ENCODE results near the gene TM6SF1.

TM6SF1 gene

GRCh38 chr15:83098079-83098478 is 9.4 kb upstream of the TM6SF1 start:
- no peak overlapping the region for H3K18ac ChIP-seq (ENCODE audit: low read length)
- no peak overlapping the region for H2AK5ac ChIP-seq (ENCODE audit: low read length)

DNA sequence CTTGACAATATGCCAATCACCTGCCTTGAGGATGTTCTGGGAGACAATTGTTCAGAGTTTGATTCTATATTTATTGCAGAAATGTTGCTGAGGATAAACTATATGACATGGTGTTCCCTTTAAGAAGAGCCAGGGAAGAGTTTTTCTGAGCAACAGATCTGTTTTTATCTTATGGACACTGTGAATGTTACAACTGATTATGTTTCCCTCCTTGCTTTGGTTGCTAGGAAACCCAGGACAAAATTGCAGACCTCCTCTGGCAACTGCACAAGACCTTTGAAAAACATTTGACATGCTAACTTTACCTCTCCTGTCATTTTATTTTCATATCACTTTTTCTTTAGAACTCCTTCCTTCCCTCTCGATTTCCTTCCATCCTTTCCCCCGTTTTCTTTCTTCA is 8.2 kb upstream of the TM6SF1 start:
- Histone ChIP-seq H3K4me1 (ENCODE audit: control insufficient read depth in 1 of 2, insufficient read depth in 2 of 2, low read length in 2 of 2) (no peaks in the 10 kb centered on the region), H3K79me1 (ENCODE audit: low read length) (no peaks in the 10 kb centered on the region), H4K91ac (ENCODE audit: low read depth, low read length) (no peak overlapping the region), H3K27me3 (ENCODE audit: insufficient read depth, low read length) (peaks cover 2% of the 10 kb centered on the region), H4K8ac (ENCODE audit: low read depth, low read length) (no peak overlapping the region), H3K9ac (ENCODE audit: low read length) (no peak overlapping the region), H2AK5ac (ENCODE audit: low read length) (no peak overlapping the region), H3K27ac (ENCODE audit: low read depth, low read length) (no peak overlapping the region), H3K14ac (ENCODE audit: low read length) (no peak overlapping the region), H3K36me3 (ENCODE audit: control insufficient read depth in 1 of 2, insufficient read depth in 2 of 2, low read length in 2 of 2) (no peaks in the 10 kb centered on the region), H3K4me2 (ENCODE audit: low read length) (no peak overlapping the region), H2BK5ac (ENCODE audit: low read depth, low read length, poor library complexity) (no peak overlapping the region), H4K12ac (ENCODE audit: low read depth, low read length) (no peak overlapping the region), H3K4me3 (ENCODE audit: low read depth, low read length) (no peak overlapping the region), H3K9me3 (ENCODE audit: insufficient read depth, low read depth, low read length) (no peaks in the 10 kb centered on the region), H2AFZ (ENCODE audit: insufficient read depth, low read length, poor library complexity) (no peak overlapping the region), H3K4ac (ENCODE audit: low read depth, low read length) (no peak overlapping the region), H3K79me2 (ENCODE audit: control insufficient read depth, insufficient read depth, low read length, poor library complexity) (no peaks in the 10 kb centered on the region), H2BK12ac (ENCODE audit: low read length) (no peak overlapping the region), H3K23ac (ENCODE audit: low read length) (no peak overlapping the region), H2BK120ac (ENCODE audit: insufficient read depth, low read length, poor library complexity) (no peak overlapping the region), H3K18ac (ENCODE audit: low read length) (no peak overlapping the region)
- 100% methylated on average over 2 of the region's 2 CpGs for WGBS (ENCODE audit: extremely low coverage, insufficient coverage, insufficient read length)
- no peak for DNase-seq

More at GRCh38 chr15:83098079-83098478, 9.4 kb upstream of the TM6SF1 start:
- Histone ChIP-seq H3K23ac (ENCODE audit: low read length) (no peak overlapping the region), H3K79me1 (ENCODE audit: low read length) (no peaks in the 10 kb centered on the region), H3K4ac (ENCODE audit: low read depth, low read length) (no peak overlapping the region), H2BK12ac (ENCODE audit: low read length) (no peak overlapping the region), H3K79me2 (ENCODE audit: control insufficient read depth, insufficient read depth, low read length, poor library complexity) (no peaks in the 10 kb centered on the region), H3K9ac (ENCODE audit: low read length) (no peak overlapping the region), H3K14ac (ENCODE audit: low read length) (no peak overlapping the region), H2BK5ac (ENCODE audit: low read depth, low read length, poor library complexity) (no peak overlapping the region), H2AFZ (ENCODE audit: insufficient read depth, low read length, poor library complexity) (no peak overlapping the region), H3K9me3 (ENCODE audit: insufficient read depth, low read depth, low read length) (no peaks in the 10 kb centered on the region), H3K4me1 (ENCODE audit: control insufficient read depth in 1 of 2, insufficient read depth in 2 of 2, low read length in 2 of 2) (no peaks in the 10 kb centered on the region), H3K27me3 (ENCODE audit: insufficient read depth, low read length) (peaks cover 2% of the 10 kb centered on the region), H4K8ac (ENCODE audit: low read depth, low read length) (no peak overlapping the region), H3K36me3 (ENCODE audit: control insufficient read depth in 1 of 2, insufficient read depth in 2 of 2, low read length in 2 of 2) (no peaks in the 10 kb centered on the region), H4K91ac (ENCODE audit: low read depth, low read length) (no peak overlapping the region), H3K27ac (ENCODE audit: low read depth, low read length) (no peak overlapping the region), H2BK120ac (ENCODE audit: insufficient read depth, low read length, poor library complexity) (no peak overlapping the region), H4K12ac (ENCODE audit: low read depth, low read length) (no peak overlapping the region), H3K4me2 (ENCODE audit: low read length) (no peak overlapping the region), H3K4me3 (ENCODE audit: low read depth, low read length) (no peak overlapping the region)
- DNase-seq, result no peak

DNA sequence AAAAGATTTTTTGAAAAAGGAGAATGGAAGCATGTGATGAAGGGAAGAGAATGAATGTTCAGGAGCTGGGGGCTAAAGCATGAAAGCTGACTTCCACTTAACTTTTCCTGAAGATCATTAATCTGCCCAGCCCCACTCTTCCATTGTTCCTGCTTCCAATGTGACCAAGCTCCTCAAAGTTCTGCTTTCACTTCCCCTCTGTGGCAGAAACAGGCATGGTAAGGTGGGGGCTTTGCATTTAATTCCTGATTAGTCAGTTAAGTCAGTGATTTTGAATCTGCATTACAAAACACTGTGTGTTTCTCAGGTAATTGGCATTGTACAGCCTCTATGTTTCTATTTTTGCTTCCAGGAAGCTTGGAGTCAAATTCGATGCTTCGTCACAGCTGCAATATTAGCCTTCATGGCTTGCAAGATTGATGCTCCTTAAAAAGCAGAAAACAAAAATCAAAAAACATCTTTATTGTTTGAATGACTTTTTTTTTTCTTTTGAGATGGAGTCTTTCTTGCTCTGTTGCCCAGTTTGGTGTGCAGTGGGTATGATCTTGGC is 7.3 kb upstream of the TM6SF1 start:
- peak in 1 of 2 donors; percentile 6 for DNase-seq
- no CpG with 5 or more reads among the region's 2 CpGs for WGBS (ENCODE audit: extremely low coverage, insufficient coverage, insufficient read length)
- Histone ChIP-seq H4K8ac (ENCODE audit: low read depth, low read length) (no peak overlapping the region), H3K4me1 (ENCODE audit: control insufficient read depth in 1 of 2, insufficient read depth in 2 of 2, low read length in 2 of 2) (no peaks in the 10 kb centered on the region), H3K9me3 (ENCODE audit: insufficient read depth, low read depth, low read length) (no peaks in the 10 kb centered on the region), H2AK5ac (ENCODE audit: low read length) (no peak overlapping the region), H3K27ac (ENCODE audit: low read depth, low read length) (no peak overlapping the region), H3K79me1 (ENCODE audit: low read length) (no peaks in the 10 kb centered on the region), H3K27me3 (ENCODE audit: insufficient read depth, low read length) (peaks cover 2% of the 10 kb centered on the region), H3K4ac (ENCODE audit: low read depth, low read length) (no peak overlapping the region), H4K91ac (ENCODE audit: low read depth, low read length) (no peak overlapping the region), H3K18ac (ENCODE audit: low read length) (no peak overlapping the region), H2AFZ (ENCODE audit: insufficient read depth, low read length, poor library complexity) (no peak overlapping the region), H3K4me3 (ENCODE audit: low read depth, low read length) (no peak overlapping the region), H3K14ac (ENCODE audit: low read length) (no peak overlapping the region), H2BK12ac (ENCODE audit: low read length) (no peak overlapping the region), H2BK5ac (ENCODE audit: low read depth, low read length, poor library complexity) (no peak overlapping the region), H3K4me2 (ENCODE audit: low read length) (no peak overlapping the region), H2BK120ac (ENCODE audit: insufficient read depth, low read length, poor library complexity) (no peak overlapping the region), H3K79me2 (ENCODE audit: control insufficient read depth, insufficient read depth, low read length, poor library complexity) (no peaks in the 10 kb centered on the region), H3K23ac (ENCODE audit: low read length) (no peak overlapping the region), H3K36me3 (ENCODE audit: control insufficient read depth in 1 of 2, insufficient read depth in 2 of 2, low read length in 2 of 2) (no peaks in the 10 kb centered on the region), H3K9ac (ENCODE audit: low read length) (no peak overlapping the region), H4K12ac (ENCODE audit: low read depth, low read length) (no peak overlapping the region)

DNA sequence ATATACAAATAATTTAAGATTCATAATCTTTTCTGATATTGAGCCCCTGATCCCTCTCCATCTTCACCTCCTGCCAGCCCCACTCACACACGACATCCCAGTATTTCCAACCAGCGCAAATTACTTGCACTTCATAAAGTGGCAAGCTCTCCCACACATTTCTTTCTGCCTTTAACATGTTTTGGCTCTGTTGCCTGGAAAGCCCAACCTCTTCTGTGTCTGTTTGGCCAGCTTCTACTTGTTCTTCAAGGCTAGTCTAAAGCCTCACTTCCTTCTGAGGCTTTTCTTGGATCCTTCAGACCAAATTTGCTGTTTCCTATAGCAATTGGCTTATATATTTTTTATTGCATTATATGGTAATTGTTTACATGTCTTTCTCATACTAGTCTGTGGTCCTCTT is 5.1 kb upstream of the TM6SF1 start:
- no peak overlapping the region for H2BK120ac ChIP-seq (ENCODE audit: insufficient read depth, low read length, poor library complexity)
- no peak overlapping the region for H3K4me3 ChIP-seq (ENCODE audit: low read depth, low read length)
- H2AFZ ChIP-seq (ENCODE audit: insufficient read depth, low read length, poor library complexity), result no peak overlapping the region
- H3K18ac ChIP-seq (ENCODE audit: low read length), result no peak overlapping the region
- H2BK5ac ChIP-seq (ENCODE audit: low read depth, low read length, poor library complexity), result no peak overlapping the region
- no peak overlapping the region for H3K27ac ChIP-seq (ENCODE audit: low read depth, low read length)
- H3K4me1 ChIP-seq (ENCODE audit: control insufficient read depth in 1 of 2, insufficient read depth in 2 of 2, low read length in 2 of 2), result peaks cover 3 to 4% of the 10 kb centered on the region in 2 experiments
- no peaks in the 10 kb centered on the region for H3K79me1 ChIP-seq (ENCODE audit: low read length)
- no CpG with 5 or more reads among the region's 2 CpGs for WGBS (ENCODE audit: extremely low coverage, insufficient coverage, insufficient read length)
- H3K36me3 ChIP-seq (ENCODE audit: control insufficient read depth in 1 of 2, insufficient read depth in 2 of 2, low read length in 2 of 2), result no peaks in the 10 kb centered on the region
- no peak overlapping the region for H3K23ac ChIP-seq (ENCODE audit: low read length)
- no peak overlapping the region for H3K9ac ChIP-seq (ENCODE audit: low read length)
- H4K12ac ChIP-seq (ENCODE audit: low read depth, low read length), result no peak overlapping the region
- H3K9me3 ChIP-seq (ENCODE audit: insufficient read depth, low read depth, low read length), result no peaks in the 10 kb centered on the region
- DNase-seq, result no peak
- H3K27me3 ChIP-seq (ENCODE audit: insufficient read depth, low read length), result peaks cover 8% of the 10 kb centered on the region
- no peak overlapping the region for H4K8ac ChIP-seq (ENCODE audit: low read depth, low read length)
- H2BK12ac ChIP-seq (ENCODE audit: low read length), result no peak overlapping the region
- H3K4me2 ChIP-seq (ENCODE audit: low read length), result no peak overlapping the region
- no peak overlapping the region for H4K91ac ChIP-seq (ENCODE audit: low read depth, low read length)
- no peak overlapping the region for H3K14ac ChIP-seq (ENCODE audit: low read length)
- no peak overlapping the region for H3K4ac ChIP-seq (ENCODE audit: low read depth, low read length)
- no peak overlapping the region for H2AK5ac ChIP-seq (ENCODE audit: low read length)
- no peaks in the 10 kb centered on the region for H3K79me2 ChIP-seq (ENCODE audit: control insufficient read depth, insufficient read depth, low read length, poor library complexity)

All from trophoblast cell (in vitro differentiated cells and primary cell).